Activated CD8-positive, alpha-beta memory T cell treated with anti-CD3 and anti-CD28 coated beads for 36 hours (primary cell): Measurements from ENCODE around the gene MAST4. TPM values are rescaled to one million over a fixed set of nuclear protein-coding genes. Genes with fewer than 3 reads are reported as not detected.

Experiments used
- CTCF ChIA-PET: fragments of 350-600 bp; sonication (Branson Sonifier 250); formaldehyde crosslinking; loops from one replicate; lab custom pipeline; 2021; ENCODE audit warnings: antibody characterized with exemption; lab: Charles Lee
- POLR2A ChIA-PET: fragments of 350-600 bp; sonication (Branson Sonifier 250); formaldehyde crosslinking; loops from one replicate; lab custom pipeline; 2021; ENCODE audit warnings: antibody characterized with exemption; lab: Charles Lee
- total RNA-seq, 2 experiments: library from RNA; stranded (reverse); gene quantifications; one replicate each; pipeline ENCODE4 v1.2.3, GENCODE V29; 2021

MAST4 gene
- total RNA-seq, 2 experiments from 2014 or later: 11.4 to 11.6 TPM

GRCh38 chr5:66850354-66851075 is 254.3 kb downstream of the MAST4 start:
- ChIA-PET CTCF (interaction anchor here (1.3 kb wide), 1 partner anchor 36 kb away, joined by 3 read pairs; no protein-coding TSS in a partner anchor), POLR2A (no interaction called here)

GRCh38 chr5:66851306-66851705 is 255.1 kb downstream of the MAST4 start:
- CTCF ChIA-PET: no interaction called here

GRCh38 chr5:66854416-66854815 is 258.2 kb downstream of the MAST4 start:
- POLR2A ChIA-PET: no interaction called here
- CTCF ChIA-PET: no interaction called here

More at GRCh38 chr5:66851306-66851705, 255.1 kb downstream of the MAST4 start:
- POLR2A ChIA-PET: no interaction called here

- POLR2A ChIA-PET: no interaction called here
These were observed 260.0 kb downstream of the MAST4 start for GRCh38 chr5:66856041-66856805.

GRCh38 chr5:66859526-66859925 is 263.3 kb downstream of the MAST4 start:
- ChIA-PET POLR2A (interaction anchor here (1.2 kb wide), 1 partner anchor 12 kb away, joined by 4 read pairs; no protein-coding TSS in a partner anchor), CTCF (no interaction called here)

More at GRCh38 chr5:66856041-66856805, 260.0 kb downstream of the MAST4 start:
- CTCF ChIA-PET: interaction anchor here (1.0 kb wide), 1 partner anchor 42 kb away, joined by 3 read pairs; no protein-coding TSS in a partner anchor

- ChIA-PET CTCF (interaction anchor here (0.7 kb wide), 1 partner anchor 486 kb away, joined by 3 read pairs; no protein-coding TSS in a partner anchor), POLR2A (no interaction called here)
These were observed 264.2 kb downstream of the MAST4 start for GRCh38 chr5:66860199-66860975.

GRCh38 chr5:66861402-66861801 is 265.2 kb downstream of the MAST4 start:
- ChIA-PET POLR2A (no interaction called here), CTCF (no interaction called here)

GRCh38 chr5:66862020-66862419 is 265.8 kb downstream of the MAST4 start:
- ChIA-PET POLR2A (no interaction called here), CTCF (no interaction called here)

GRCh38 chr5:66863243-66864170 is 267.3 kb downstream of the MAST4 start:
- POLR2A ChIA-PET: interaction anchor here (0.6 kb wide), 1 partner anchor 20 kb away, joined by 12 read pairs; no protein-coding TSS in a partner anchor
- CTCF ChIA-PET: interaction anchor here (1.0 to 2.2 kb wide), 3 partner anchors 9 to 555 kb away, joined by 4 to 8 read pairs (median 6); no protein-coding TSS in a partner anchor

- POLR2A ChIA-PET: no interaction called here
These were observed 268.2 kb downstream of the MAST4 start for GRCh38 chr5:66864240-66864884.

GRCh38 chr5:66867618-66868322 is 271.6 kb downstream of the MAST4 start:
- CTCF ChIA-PET: interaction anchor here (1.3 kb wide), 1 partner anchor 54 kb away, joined by 3 read pairs; no protein-coding TSS in a partner anchor
- POLR2A ChIA-PET: no interaction called here

More at GRCh38 chr5:66864240-66864884, 268.2 kb downstream of the MAST4 start:
- CTCF ChIA-PET: interaction anchor here (0.7 to 2.2 kb wide), 6 partner anchors 8 to 556 kb away, joined by 3 to 8 read pairs (median 4); no protein-coding TSS in a partner anchor

- ChIA-PET POLR2A (no interaction called here), CTCF (no interaction called here)
These were observed 273.2 kb downstream of the MAST4 start for GRCh38 chr5:66869347-66869746.

GRCh38 chr5:66870708-66871107 is 274.5 kb downstream of the MAST4 start:
- ChIA-PET POLR2A (no interaction called here), CTCF (no interaction called here)

GRCh38 chr5:66871651-66872050 is 275.5 kb downstream of the MAST4 start:
- POLR2A ChIA-PET: no interaction called here
- CTCF ChIA-PET: interaction anchor here (1.4 kb wide), 1 partner anchor 8 kb away, joined by 4 read pairs; no protein-coding TSS in a partner anchor

GRCh38 chr5:66872736-66873331 is 276.6 kb downstream of the MAST4 start:
- CTCF ChIA-PET: interaction anchor here (1.4 kb wide), 1 partner anchor 9 kb away, joined by 4 read pairs; no protein-coding TSS in a partner anchor

GRCh38 chr5:66874004-66874403 is 277.8 kb downstream of the MAST4 start:
- POLR2A ChIA-PET: no interaction called here
- CTCF ChIA-PET: no interaction called here

More at GRCh38 chr5:66872736-66873331, 276.6 kb downstream of the MAST4 start:
- POLR2A ChIA-PET: no interaction called here
